Stimulated activated CD4-positive, alpha-beta T cell treated with anti-CD3 and anti-CD28 coated beads, Interleukin-1b, Interleukin-23, amount 100 ng/mL, for 48 hours (primary cell): ENCODE measurements around the gene GALNS.
"Not testable (repeated sequence)": the region's sequence is repeated elsewhere in the genome, so short reads cannot be mapped to it uniquely, and the experiment has no call there.

Experiments
- DNase-seq: peaks from one replicate; pipeline ENCODE4 v3.0.0-alpha.2; 2020

The GALNS gene

GRCh38 chr16:88834670-88835069 lies 22.1 kb downstream of the GALNS start:
- DNase-seq = no peak

- no peak for DNase-seq
These were observed 23.7 kb downstream of the GALNS start for GRCh38 chr16:88833086-88833485.

- no peak for DNase-seq
These were observed 24.9 kb downstream of the GALNS start for GRCh38 chr16:88831838-88832237.

- DNase-seq = no peak
These were observed 26.0 kb downstream of the GALNS start for GRCh38 chr16:88830783-88831182.

- DNase-seq = no peak
These were observed 26.5 kb downstream of the GALNS start for GRCh38 chr16:88830258-88830657.

GRCh38 chr16:88828711-88829110 lies 28.0 kb downstream of the GALNS start:
- DNase-seq = no peak

- no peak for DNase-seq
These were observed 29.0 kb downstream of the GALNS start for GRCh38 chr16:88827727-88828126.

- DNase-seq = no peak
These were observed 30.5 kb downstream of the GALNS start for GRCh38 chr16:88826070-88826840.

GRCh38 chr16:88825146-88825545 lies 31.6 kb downstream of the GALNS start:
- no peak for DNase-seq

GRCh38 chr16:88824256-88825077 lies 32.3 kb downstream of the GALNS start:
- DNase-seq = no peak

- DNase-seq = not testable (repeated sequence)
These were observed 33.1 kb downstream of the GALNS start for GRCh38 chr16:88823646-88824045.

- no peak for DNase-seq
These were observed 34.3 kb downstream of the GALNS start for GRCh38 chr16:88822281-88823040.

GRCh38 chr16:88821168-88821850 lies 35.4 kb downstream of the GALNS start:
- DNase-seq = no peak

GRCh38 chr16:88820385-88821025 lies 36.2 kb downstream of the GALNS start:
- DNase-seq = no peak

GRCh38 chr16:88819126-88819525 lies 37.6 kb downstream of the GALNS start:
- no peak for DNase-seq

- no peak for DNase-seq
These were observed 38.2 kb downstream of the GALNS start for GRCh38 chr16:88818575-88818874.

GRCh38 chr16:88817785-88818574 lies 38.8 kb downstream of the GALNS start:
- no peak for DNase-seq

- no peak for DNase-seq
These were observed 39.8 kb downstream of the GALNS start for GRCh38 chr16:88816736-88817535.

- DNase-seq = peak; percentile 55
These were observed 40.7 kb downstream of the GALNS start for GRCh38 chr16:88815901-88816589.

GRCh38 chr16:88815227-88815626 lies 41.5 kb downstream of the GALNS start:
- no peak for DNase-seq
